Lower leg skin (tissue), 4 donors: ENCODE data around the gene CRELD2. TPM values are rescaled to one million over a fixed set of nuclear protein-coding genes. Genes with fewer than 3 reads are reported as not detected.

Experiments used
- DNase-seq, 2 donors: peaks; one replicate each; pipeline ENCODE4 v3.0.0-alpha.2; 2019; ENCODE audit warnings: low spot score in 2 of 2
- H3K4me3 ChIP-seq: fragments of 200-600 bp; sonication (generic); 2 replicates; pipeline ENCODE4 v1.5.1; 2017; ENCODE audit warnings: mild to moderate bottlenecking, low read depth; ENCODE audit not compliant: poor library complexity, severe bottlenecking
- CTCF ChIP-seq, 3 donors: fragments of 450-650 bp; IDR thresholded peaks; one replicate each; pipeline ENCODE4 v1.5.1; 2016; ENCODE audit warnings: antibody characterized with exemption in 3 of 3, mild to moderate bottlenecking in 3 of 3, moderate library complexity in 2 of 3
- POLR2A ChIP-seq, 2 donors: fragments of 450-650 bp; IDR thresholded peaks; one replicate each; pipeline ENCODE4 v1.6.1; 2016 to 2017; ENCODE audit warnings: antibody characterized with exemption in 2 of 2, mild to moderate bottlenecking in 1 of 2, moderate library complexity in 1 of 2
- WGBS, 2 donors: methylation state at CpG; one replicate each; pipeline ENCODE4 v1.1.5; 2018; 5-methylcytosine and 5-hydroxymethylcytosine counted together
- intact Hi-C: fragments of 100-400 bp; cut with DNase I; formaldehyde crosslinking; loops from one replicate; pipeline ENCODE4 v1.15.0; 2023; ENCODE audit warnings: low total_unique reads
- total RNA-seq, 4 donors: library from RNA; depleted of rRNA; stranded (reverse); fragments of >200 nt; gene quantifications; one replicate each; pipeline ENCODE4 v1.1.0, GENCODE V29; 2016

The CRELD2 gene
- total RNA-seq, 4 donors from 2014 or later = 9.1 to 28.0 (median 18.0) TPM

- DNase-seq = peak; percentile 34 to 87
- TF ChIP-seq POLR2A (IDR thresholded peaks at IDR 0.05) (no peak), CTCF (IDR thresholded peaks at IDR 0.05) (no peak)
- 43 to 59% methylated on average over 6 of the region's 6 CpGs for WGBS, 2 donors
- peak overlapping the region; percentile 82 for H3K4me3 ChIP-seq
- intact Hi-C loops = no loop called here
Measured at GRCh38 chr22:49963647-49964026, 45.2 kb downstream of the CRELD2 start.

- no peak overlapping the region for H3K4me3 ChIP-seq
- peak; percentile 28 to 83 for DNase-seq
- intact Hi-C loops = no loop called here
- WGBS, 2 donors = 65 to 69% methylated on average over 18 to 19 of the region's 19 CpGs
- TF ChIP-seq CTCF (IDR thresholded peaks at IDR 0.05) (no peak), POLR2A (IDR thresholded peaks at IDR 0.05) (no peak)
Measured at GRCh38 chr22:49964136-49965090, 46.0 kb downstream of the CRELD2 start.

- 69 to 82% methylated on average over 13 to 22 of the region's 22 CpGs for WGBS, 2 donors
- TF ChIP-seq CTCF (IDR thresholded peaks at IDR 0.05) (no peak), POLR2A (IDR thresholded peaks at IDR 0.05) (no peak)
- intact Hi-C loops = no loop called here
- peak in 1 of 2 donors; percentile 87 for DNase-seq
- H3K4me3 ChIP-seq = no peak overlapping the region
Measured at GRCh38 chr22:49965091-49966040, 46.9 kb downstream of the CRELD2 start.

- WGBS, 2 donors = 50 to 58% methylated on average over 6 of the region's 11 CpGs
- peak in 1 of 2 donors; percentile 86 for DNase-seq
- no peak overlapping the region for H3K4me3 ChIP-seq
- TF ChIP-seq CTCF (IDR thresholded peaks at IDR 0.05) = no peak
- no peak for TF ChIP-seq POLR2A (IDR thresholded peaks at IDR 0.05)
- intact Hi-C loops = no loop called here
Measured at GRCh38 chr22:49966041-49966773, 47.8 kb downstream of the CRELD2 start.
